Keratinocyte (primary cell): ENCODE measurements around the gene ANGEL2. TPM values are rescaled to one million over a fixed set of nuclear protein-coding genes. Genes with fewer than 3 reads are reported as not detected.

Experiments
- DNase-seq: peaks from one replicate; pipeline ENCODE4 v3.0.0-alpha.2; 2011; ENCODE audit warnings: low read depth, missing footprints, low spot score
- FAIRE-seq: peaks from 2 replicates; lab custom pipeline; 2011; peaks lifted over from hg19 to GRCh38; lab: Jason Lieb, UNC
- H2AFZ ChIP-seq: 2 replicates; pipeline ENCODE4 v1.6.0; 2012; ENCODE audit warnings: low read length, control low read depth, inconsistent platforms; ENCODE audit not compliant: control insufficient read depth
- H3K27ac ChIP-seq: 2 replicates; pipeline ENCODE4 v1.5.1; 2011; ENCODE audit warnings: low read length; ENCODE audit not compliant: control insufficient read depth, insufficient read depth
- H3K27me3 ChIP-seq: 3 replicates; pipeline ENCODE4 v1.6.0; 2011; ENCODE audit warnings: low read length; ENCODE audit not compliant: control insufficient read depth, insufficient read depth; ENCODE audit errors: extremely low read depth
- H3K36me3 ChIP-seq, 2 experiments: 2 replicates in 1 of 2; 3 replicates in 1 of 2; pipeline ENCODE4 v1.5.1; 2011; ENCODE audit warnings: low read length in 2 of 2, mild to moderate bottlenecking in 1 of 2; ENCODE audit not compliant: control insufficient read depth in 2 of 2, insufficient read depth in 2 of 2; ENCODE audit errors: extremely low read depth in 1 of 2
- H3K4me1 ChIP-seq: 3 replicates; pipeline ENCODE4 v1.5.1; 2011; ENCODE audit warnings: low read length; ENCODE audit not compliant: control insufficient read depth, insufficient read depth; ENCODE audit errors: extremely low read depth
- H3K4me2 ChIP-seq: 3 replicates; pipeline ENCODE4 v1.6.0; 2011; ENCODE audit warnings: low read depth, low read length; ENCODE audit not compliant: control insufficient read depth, insufficient read depth; ENCODE audit errors: extremely low read depth
- H3K4me3 ChIP-seq, 3 experiments: fragments of 200-600 bp in 1 of 3; sonication (generic) in 1 of 3; 2 replicates in 2 of 3; 3 replicates in 1 of 3; pipeline ENCODE4 v1.5.1; 2011 to 2016; ENCODE audit warnings: low read length in 3 of 3, mild to moderate bottlenecking in 3 of 3, control low read depth in 2 of 3, inconsistent platforms in 1 of 3, low read depth in 1 of 3, mixed read lengths in 1 of 3, mixed run types in 1 of 3, moderate library complexity in 1 of 3; ENCODE audit not compliant: control insufficient read depth in 2 of 3, insufficient read depth in 2 of 3; ENCODE audit errors: extremely low read depth in 1 of 3
- H3K79me2 ChIP-seq: 2 replicates; pipeline ENCODE4 v1.6.0; 2012; ENCODE audit warnings: low read length; ENCODE audit not compliant: control insufficient read depth, insufficient read depth
- H3K9ac ChIP-seq: 3 replicates; pipeline ENCODE4 v1.6.0; 2011; ENCODE audit warnings: low read length; ENCODE audit not compliant: control insufficient read depth, insufficient read depth; ENCODE audit errors: extremely low read depth
- H3K9me1 ChIP-seq: 3 replicates; pipeline ENCODE4 v1.6.0; 2011; ENCODE audit warnings: low read length; ENCODE audit not compliant: control insufficient read depth, insufficient read depth; ENCODE audit errors: extremely low read depth
- H3K9me3 ChIP-seq: 2 replicates; pipeline ENCODE4 v1.5.1; 2012; ENCODE audit warnings: low read depth, low read length; ENCODE audit not compliant: control insufficient read depth
- H4K20me1 ChIP-seq: 3 replicates; pipeline ENCODE4 v1.6.0; 2011; ENCODE audit warnings: low read length; ENCODE audit not compliant: control insufficient read depth, insufficient read depth; ENCODE audit errors: extremely low read depth
- CTCF ChIP-seq, 3 experiments: IDR thresholded peaks in 1 of 3; conservative IDR thresholded peaks in 1 of 3; optimal IDR thresholded peaks in 1 of 3; 2 replicates in 2 of 3; 3 replicates in 1 of 3; pipeline versions ENCODE3 to v1.5.1; 2011; ENCODE audit warnings: low read length in 3 of 3, mild to moderate bottlenecking in 3 of 3, moderate library complexity in 2 of 3, control low read depth in 1 of 3, inconsistent platforms in 1 of 3; ENCODE audit not compliant: insufficient read depth in 2 of 3; ENCODE audit errors: extremely low read depth in 1 of 3
- EZH2 ChIP-seq: IDR thresholded peaks from one replicate; pipeline ENCODE4 v1.6.1; 2012; ENCODE audit warnings: inconsistent platforms, mild to moderate bottlenecking, low read length, moderate library complexity
- dilution Hi-C: fragments of 300-500 bp; cut with MboI; formaldehyde crosslinking; loops from one replicate; pipeline ENCODE4 v1.7.0; 2020; ENCODE audit warnings: low sequenced_read_pairs; ENCODE audit not compliant: extremely low pct_ligation_motif_present
- polyA plus RNA-seq, 5 experiments: library from polyadenylated mRNA; depleted of rRNA in 3 of 5; stranded (reverse) in 3 of 5; stranded (forward) in 1 of 5; unstranded in 1 of 5; fragments of >200 nt; gene quantifications; 1 replicate in 1 of 5; 2 replicates in 3 of 5; 3 replicates in 1 of 5; pipeline versions ENCODE4 v1.2.1 to v1.2.3, GENCODE V29; 2011 to 2012; ENCODE audit warnings: missing spikeins in 2 of 5, low read depth in 1 of 5, low replicate concordance in 1 of 5

Gene ANGEL2
- polyA plus RNA-seq, 1 donor (not counting 4 experiments of a cell fraction or from before 2014, with no cell fraction given) = 25.6 TPM

DNA sequence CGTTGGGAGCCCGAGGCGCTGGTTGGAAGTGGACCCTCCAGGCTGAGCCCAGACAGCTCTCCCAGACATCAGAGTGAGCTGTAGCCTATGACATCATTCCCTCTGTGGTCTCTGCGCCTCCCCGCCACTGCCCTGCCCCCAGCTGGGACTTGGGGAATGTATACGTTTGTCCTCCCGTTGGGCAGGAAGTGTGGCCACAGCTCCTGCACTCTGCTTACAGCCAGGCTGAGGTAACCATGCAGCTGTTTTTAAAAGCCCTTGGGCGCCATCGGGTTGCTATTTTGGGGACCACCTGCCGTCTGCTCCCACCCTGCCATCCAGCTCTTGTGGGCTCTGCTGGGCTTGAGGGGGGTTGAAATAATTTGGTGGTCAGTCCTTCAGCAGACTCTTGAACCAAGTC is 57.5 kb downstream of the ANGEL2 start:
- Histone ChIP-seq H3K36me3 (no peaks in the 10 kb centered on the region), H2AFZ (no peak overlapping the region), H3K27me3 (peaks cover 18% of the 10 kb centered on the region), H4K20me1 (no peaks in the 10 kb centered on the region), H3K9me3 (no peaks in the 10 kb centered on the region), H3K9ac (no peak overlapping the region), H3K27ac (no peak overlapping the region), H3K4me2 (no peak overlapping the region), H3K4me1 (no peaks in the 10 kb centered on the region), H3K4me3 (no peak overlapping the region), H3K79me2 (no peaks in the 10 kb centered on the region), H3K9me1 (no peaks in the 10 kb centered on the region)
- FAIRE-seq = no peak
- DNase-seq = no peak
- dilution Hi-C loops = no loop called here
- TF ChIP-seq EZH2 (no peak), CTCF (optimal IDR thresholded peaks at IDR 0.05 in 1 of 3, IDR thresholded peaks at IDR 0.05 in 1 of 3, conservative IDR thresholded peaks at IDR 0.05 in 1 of 3; ENCODE audit: extremely low read depth in 1 of 3, insufficient read depth in 2 of 3, low read length in 3 of 3) (no peak)

DNA sequence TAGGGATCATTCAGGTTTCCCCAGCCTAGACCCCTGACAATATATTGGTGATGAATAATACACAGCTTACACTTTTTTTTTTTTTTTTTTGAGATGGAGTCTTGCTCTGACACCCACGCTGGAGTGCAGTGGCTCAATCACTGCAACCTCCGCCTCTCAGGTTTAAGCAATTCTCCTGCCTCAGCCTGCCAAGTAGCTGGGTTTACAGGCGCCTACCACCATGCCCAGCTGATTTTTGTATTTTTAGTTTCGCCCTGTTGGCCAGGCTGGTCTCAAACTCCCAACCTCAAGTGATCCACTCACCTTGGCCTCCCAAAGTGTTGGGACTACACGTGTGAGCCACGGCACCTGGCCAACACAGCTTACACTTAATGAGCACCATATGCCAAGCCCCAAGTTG is 58.1 kb downstream of the ANGEL2 start:
- peaks cover 22% of the 10 kb centered on the region for H3K27me3 ChIP-seq
- H3K9ac ChIP-seq = no peak overlapping the region
- H3K27ac ChIP-seq = no peak overlapping the region
- dilution Hi-C loops = no loop called here
- no peak overlapping the region for H3K4me2 ChIP-seq
- H4K20me1 ChIP-seq = no peaks in the 10 kb centered on the region
- no peaks in the 10 kb centered on the region for H3K36me3 ChIP-seq
- TF ChIP-seq CTCF (optimal IDR thresholded peaks at IDR 0.05 in 1 of 3, IDR thresholded peaks at IDR 0.05 in 1 of 3, conservative IDR thresholded peaks at IDR 0.05 in 1 of 3; ENCODE audit: extremely low read depth in 1 of 3, insufficient read depth in 2 of 3, low read length in 3 of 3) = no peak
- TF ChIP-seq EZH2 = no peak
- no peaks in the 10 kb centered on the region for H3K9me1 ChIP-seq
- FAIRE-seq = no peak
- no peaks in the 10 kb centered on the region for H3K4me1 ChIP-seq
- DNase-seq = no peak
- H2AFZ ChIP-seq = no peak overlapping the region
- no peak overlapping the region for H3K4me3 ChIP-seq
- no peaks in the 10 kb centered on the region for H3K79me2 ChIP-seq
- H3K9me3 ChIP-seq = no peaks in the 10 kb centered on the region
